Activated CD8-positive, alpha-beta T cell treated with anti-CD3 and anti-CD28 coated beads for 36 hours (primary cell): Measurements from ENCODE around the gene ALDOC. TPM values are rescaled to one million over a fixed set of nuclear protein-coding genes. Genes with fewer than 3 reads are reported as not detected.

Source experiments
- ATAC-seq: fragments of 200-7000 bp; cut with Tn5 transposase; one replicate; pipeline ENCODE4 v1.10.0; 2021; ENCODE audit warnings: mild to moderate bottlenecking, moderate library complexity
- CTCF ChIA-PET: fragments of 350-600 bp; sonication (Branson Sonifier 250); formaldehyde crosslinking; loops from one replicate; lab custom pipeline; 2021; ENCODE audit warnings: antibody characterized with exemption; lab: Charles Lee
- POLR2A ChIA-PET: fragments of 350-600 bp; sonication (Branson Sonifier 250); formaldehyde crosslinking; loops from one replicate; lab custom pipeline; 2021; ENCODE audit warnings: antibody characterized with exemption; lab: Charles Lee
- DNase-seq: peaks from one replicate; pipeline ENCODE4 v3.0.0-alpha.2; 2020
- H3K27ac Mint-ChIP-seq: one replicate; pipeline ENCODE4 v1.8.0; 2021; ENCODE audit warnings: mild to moderate bottlenecking, mixed read lengths
- H3K27me3 Mint-ChIP-seq: one replicate; pipeline ENCODE4 v1.8.0; 2021; ENCODE audit warnings: mixed read lengths
- H3K36me3 Mint-ChIP-seq: one replicate; pipeline ENCODE4 v1.8.0; 2021; ENCODE audit warnings: low read depth, mixed read lengths
- H3K4me1 Mint-ChIP-seq: one replicate; pipeline ENCODE4 v1.8.0; 2021; ENCODE audit warnings: low read depth, mixed read lengths
- H3K4me3 Mint-ChIP-seq: one replicate; pipeline ENCODE4 v1.8.0; 2021; ENCODE audit warnings: mild to moderate bottlenecking, moderate library complexity, mixed read lengths
- H3K9me3 Mint-ChIP-seq: one replicate; pipeline ENCODE4 v1.8.0; 2021; ENCODE audit warnings: mixed read lengths
- intact Hi-C: fragments of 100-400 bp; cut with micrococcal nuclease; formaldehyde crosslinking; loops from one replicate; pipeline ENCODE4 v1.10.0; 2022
- total RNA-seq, 2 experiments: library from RNA; stranded (reverse); gene quantifications; one replicate each; pipeline ENCODE4 v1.2.3, GENCODE V29; 2021
- TF ChIP-seq, protein P1 (sequence below): fragments of 200-600 bp; IDR thresholded peaks from one replicate; pipeline ENCODE4 v1.8.0; 2022; ENCODE audit warnings: antibody characterized with exemption, mild to moderate bottlenecking

Gene ALDOC
- total RNA-seq, 2 experiments from 2014 or later = 142 to 146 TPM

DNA sequence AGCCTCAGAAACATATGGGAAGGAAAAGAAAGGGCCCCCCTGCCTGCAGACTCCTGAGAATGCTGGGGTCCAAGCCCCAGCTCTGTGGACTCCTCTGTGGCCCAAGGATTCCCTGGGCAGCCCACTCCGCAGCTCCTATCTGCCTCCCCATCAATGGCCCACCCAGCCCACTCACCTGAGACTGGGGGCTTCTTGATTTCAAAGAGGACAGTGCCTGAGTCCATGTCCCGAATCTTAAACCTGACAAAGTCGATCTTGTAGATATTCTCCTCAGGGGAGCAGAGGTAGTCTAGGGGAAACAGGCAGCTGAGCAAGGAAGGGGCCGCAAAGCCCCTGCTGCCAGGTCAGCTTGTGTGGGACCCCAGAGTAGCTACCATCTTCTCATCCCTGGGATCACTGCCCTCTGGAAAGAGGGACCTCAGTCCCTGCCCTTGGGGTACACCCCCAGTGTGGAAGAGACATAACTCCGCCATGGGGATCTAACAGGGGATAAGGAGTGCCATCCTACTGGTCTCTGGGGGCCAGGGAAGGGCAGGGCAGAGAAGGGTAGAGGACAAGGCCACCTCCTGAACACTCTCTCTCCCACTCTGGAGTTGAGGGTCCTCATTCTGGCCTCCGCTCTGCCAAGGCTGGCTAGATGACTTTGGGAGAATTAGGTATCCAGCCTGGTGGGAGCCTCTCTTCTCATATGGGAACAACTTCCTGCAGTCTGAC is 28.1 kb downstream of the ALDOC start:
- DNase-seq = no peak
- H3K9me3 Mint-ChIP-seq = no peaks in the 10 kb centered on the region
- H3K4me3 Mint-ChIP-seq = no peak overlapping the region
- POLR2A ChIA-PET = interaction anchor here (1.0 kb wide), 2 partner anchors 51 to 144 kb away, joined by 3 to 4 read pairs; partner anchors contain the start of gene SPAG5
- TF ChIP-seq, protein P1, sequence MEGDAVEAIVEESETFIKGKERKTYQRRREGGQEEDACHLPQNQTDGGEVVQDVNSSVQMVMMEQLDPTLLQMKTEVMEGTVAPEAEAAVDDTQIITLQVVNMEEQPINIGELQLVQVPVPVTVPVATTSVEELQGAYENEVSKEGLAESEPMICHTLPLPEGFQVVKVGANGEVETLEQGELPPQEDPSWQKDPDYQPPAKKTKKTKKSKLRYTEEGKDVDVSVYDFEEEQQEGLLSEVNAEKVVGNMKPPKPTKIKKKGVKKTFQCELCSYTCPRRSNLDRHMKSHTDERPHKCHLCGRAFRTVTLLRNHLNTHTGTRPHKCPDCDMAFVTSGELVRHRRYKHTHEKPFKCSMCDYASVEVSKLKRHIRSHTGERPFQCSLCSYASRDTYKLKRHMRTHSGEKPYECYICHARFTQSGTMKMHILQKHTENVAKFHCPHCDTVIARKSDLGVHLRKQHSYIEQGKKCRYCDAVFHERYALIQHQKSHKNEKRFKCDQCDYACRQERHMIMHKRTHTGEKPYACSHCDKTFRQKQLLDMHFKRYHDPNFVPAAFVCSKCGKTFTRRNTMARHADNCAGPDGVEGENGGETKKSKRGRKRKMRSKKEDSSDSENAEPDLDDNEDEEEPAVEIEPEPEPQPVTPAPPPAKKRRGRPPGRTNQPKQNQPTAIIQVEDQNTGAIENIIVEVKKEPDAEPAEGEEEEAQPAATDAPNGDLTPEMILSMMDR = peak; percentile 50
- peaks cover 48% of the 10 kb centered on the region for H3K4me1 Mint-ChIP-seq
- intact Hi-C loops = no loop called here
- peak overlapping the region; percentile 89 for H3K27ac Mint-ChIP-seq
- CTCF ChIA-PET = interaction anchor here (0.5 to 4.3 kb wide), 21 partner anchors 8 to 355 kb away, joined by 3 to 31 read pairs (median 7); partner anchors contain the start of genes ALDOC, PIGS, POLDIP2 and SLC46A1
- H3K36me3 Mint-ChIP-seq = peaks cover 6% of the 10 kb centered on the region
- ATAC-seq = no peak
- no peaks in the 10 kb centered on the region for H3K27me3 Mint-ChIP-seq

DNA sequence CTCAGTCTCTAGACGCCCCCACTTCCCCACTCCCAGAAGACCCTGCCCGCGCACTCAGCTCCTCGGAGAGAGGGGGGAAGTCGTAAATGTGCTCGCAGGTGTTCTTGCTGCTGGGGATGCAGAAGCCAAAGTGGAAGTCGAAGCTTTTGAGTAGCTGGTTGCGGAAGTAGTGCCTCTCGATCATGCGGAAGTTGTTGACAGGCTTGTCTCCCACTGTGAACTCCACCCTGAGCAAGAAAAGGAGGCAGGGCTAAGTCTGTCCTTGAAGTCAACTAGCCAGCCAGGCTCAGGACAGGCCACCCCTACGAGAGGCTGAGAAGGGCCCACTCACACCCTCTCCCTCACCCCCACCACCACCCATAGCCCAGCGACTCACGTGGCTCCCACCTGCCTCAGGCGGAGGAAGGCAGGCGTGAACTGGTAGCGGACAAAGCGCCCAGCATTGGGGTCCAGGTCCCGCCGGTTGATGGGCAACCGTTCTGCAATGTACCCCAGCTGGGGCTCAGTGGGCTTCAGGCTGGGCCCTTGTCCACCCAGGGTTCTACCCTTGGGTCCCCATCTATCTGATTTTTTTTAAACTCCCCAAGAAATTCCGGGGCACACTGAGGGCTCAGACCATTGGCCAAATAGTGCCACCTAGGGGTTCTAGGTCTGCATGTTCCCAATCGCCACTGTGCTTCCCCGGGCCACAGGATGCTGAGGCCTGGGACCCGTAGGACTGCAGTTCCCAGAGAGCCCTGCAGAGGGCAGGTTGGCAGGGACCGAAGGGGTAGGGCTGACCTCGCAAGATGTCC is 28.9 kb downstream of the ALDOC start:
- intact Hi-C loops = no loop called here
- CTCF ChIA-PET = interaction anchor here (0.5 to 4.3 kb wide), 21 partner anchors 7 to 356 kb away, joined by 3 to 31 read pairs (median 7); partner anchors contain the start of genes ALDOC, PIGS, POLDIP2 and SLC46A1
- no peaks in the 10 kb centered on the region for H3K27me3 Mint-ChIP-seq
- POLR2A ChIA-PET = interaction anchor here (0.8 to 1.0 kb wide), 3 partner anchors 9 to 143 kb away, joined by 3 to 7 read pairs (median 5); no protein-coding TSS in a partner anchor
- DNase-seq = peak; percentile 82
- H3K9me3 Mint-ChIP-seq = no peaks in the 10 kb centered on the region
- no peak overlapping the region for H3K4me3 Mint-ChIP-seq
- H3K4me1 Mint-ChIP-seq = peaks cover 46% of the 10 kb centered on the region
- ATAC-seq = peak; percentile 57
- peaks cover 3% of the 10 kb centered on the region for H3K36me3 Mint-ChIP-seq
- peak overlapping the region; percentile 81 for H3K27ac Mint-ChIP-seq
- TF ChIP-seq, protein P1 = peak; percentile 93

DNA sequence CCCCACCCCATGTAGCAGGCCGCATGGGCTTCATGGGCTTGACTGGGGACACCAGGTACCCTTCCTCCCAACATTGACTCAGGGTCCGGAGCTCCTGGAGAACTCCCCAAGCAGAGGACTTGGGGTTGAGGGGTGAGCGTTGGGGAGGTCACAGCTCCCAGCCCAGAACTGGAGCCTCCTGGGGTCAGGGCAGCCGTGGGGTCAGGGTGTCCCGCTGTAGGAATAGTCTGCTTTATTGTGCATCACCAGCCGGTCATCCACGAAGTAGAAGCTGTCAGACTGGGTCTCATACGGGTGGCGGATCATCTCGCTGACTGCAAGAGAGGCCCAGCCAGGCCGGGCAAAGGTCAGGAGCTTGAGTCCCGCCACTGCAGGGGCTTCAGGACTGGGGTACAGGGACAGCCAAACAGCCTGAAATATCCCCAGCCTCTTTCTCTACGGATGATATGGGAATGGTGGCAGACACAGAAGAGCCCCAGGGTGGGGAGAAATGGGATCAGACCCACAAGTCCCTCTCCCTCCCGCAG is 29.5 kb downstream of the ALDOC start:
- Mint-ChIP-seq H3K36me3 (peaks cover 3% of the 10 kb centered on the region), H3K27ac (peak overlapping the region; percentile 72), H3K27me3 (no peaks in the 10 kb centered on the region), H3K4me3 (no peak overlapping the region), H3K4me1 (peaks cover 44% of the 10 kb centered on the region), H3K9me3 (no peaks in the 10 kb centered on the region)
- intact Hi-C loops = no loop called here
- DNase-seq = no peak
- CTCF ChIA-PET = interaction anchor here (0.7 to 4.3 kb wide), 15 partner anchors 12 to 191 kb away, joined by 3 to 31 read pairs (median 8); partner anchors contain the start of genes ALDOC, PIGS and POLDIP2
- POLR2A ChIA-PET = interaction anchor here (0.8 to 0.9 kb wide), 2 partner anchors 10 kb away, joined by 5 to 7 read pairs; no protein-coding TSS in a partner anchor
- no peak for ATAC-seq
- TF ChIP-seq, protein P1 = no peak

DNA sequence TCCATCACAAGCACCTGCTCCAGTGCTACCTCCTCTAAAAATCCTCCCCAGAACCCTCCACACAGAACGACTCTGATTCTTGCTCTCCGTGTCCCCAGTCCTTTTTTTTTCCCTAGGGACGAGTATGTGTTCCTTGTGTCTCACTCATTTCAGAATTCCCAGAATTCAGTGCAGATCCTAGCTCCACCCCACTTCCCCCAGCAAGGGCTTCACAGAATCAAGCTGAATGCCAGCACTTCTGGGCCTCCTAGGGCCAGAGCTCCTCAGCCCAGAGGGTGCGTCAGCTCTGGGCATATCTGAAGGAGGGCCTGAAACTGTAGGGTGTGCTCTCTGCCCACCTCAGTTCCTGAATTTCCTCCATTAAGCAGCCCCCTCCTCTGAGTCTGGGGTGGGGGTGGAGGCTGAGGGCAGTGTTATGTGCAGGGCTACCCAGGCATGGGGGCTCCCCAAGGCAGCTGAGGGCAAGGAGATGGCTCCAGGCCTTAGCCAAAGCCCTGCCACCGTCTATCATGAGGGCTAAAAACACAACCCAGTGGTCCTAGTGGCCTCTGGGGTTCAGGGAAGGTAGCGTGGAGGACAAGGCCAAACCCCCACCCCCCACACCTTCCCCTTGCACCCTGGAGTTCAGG is 30.8 kb downstream of the ALDOC start:
- ATAC-seq = no peak
- Mint-ChIP-seq H3K9me3 (no peaks in the 10 kb centered on the region), H3K4me1 (peaks cover 34% of the 10 kb centered on the region), H3K36me3 (peaks cover 3% of the 10 kb centered on the region), H3K4me3 (no peak overlapping the region), H3K27ac (no peak overlapping the region), H3K27me3 (no peaks in the 10 kb centered on the region)
- TF ChIP-seq, protein P1 = no peak
- intact Hi-C loops = no loop called here
- CTCF ChIA-PET = interaction anchor here (2.8 to 4.3 kb wide), 3 partner anchors 31 to 66 kb away, joined by 11 to 27 read pairs (median 18); partner anchors contain the start of gene ALDOC
- DNase-seq = no peak
- POLR2A ChIA-PET = interaction anchor here (0.8 kb wide), 1 partner anchor 15 kb away, joined by 3 read pairs; no protein-coding TSS in a partner anchor
